HCT116 (cell line): ENCODE measurements around the gene CCDC107. TPM values are rescaled to one million over a fixed set of nuclear protein-coding genes. Genes with fewer than 3 reads are reported as not detected.

Experiments
- ATAC-seq: fragments of 200-7000 bp; cut with Tn5 transposase; 2 replicates; pipeline ENCODE4 v1.9.1; 2020; ENCODE audit warnings: mild to moderate bottlenecking, moderate library complexity
- BruUV-seq: library from RNA; stranded (reverse); fragments of 400-500 nt; replicated peaks from 2 replicates; lab custom pipeline; 2021; lab: Mats Ljungman, UMichigan
- CTCF ChIA-PET: fragments of 300-600 bp; sonication (Branson Sonifier 250); formaldehyde crosslinking; loops from one replicate; lab custom pipeline; 2021; ENCODE audit warnings: antibody characterized with exemption; lab: Charles Lee
- POLR2A ChIA-PET: fragments of 300-600, 350-600 bp; sonication (Branson Sonifier 250); formaldehyde crosslinking; loops from one replicate; lab custom pipeline; 2021; ENCODE audit warnings: antibody characterized with exemption; lab: Charles Lee
- RAD21 ChIA-PET, 2 experiments: fragments of 300-600 bp; sonication (Branson Sonifier 250); formaldehyde crosslinking; loops; one replicate each; lab custom pipeline; 2023; ENCODE audit warnings: low total read pairs in 2 of 2; ENCODE audit not compliant: uncharacterized antibody in 2 of 2, unreplicated experiment in 2 of 2, low non-redundant PET in 1 of 2; lab: Charles Lee
- DNase-seq: peaks from one replicate; pipeline ENCODE4 v3.0.0-alpha.2; 2010; ENCODE audit warnings: low read depth, low spot score
- H2AFZ ChIP-seq: fragments of 200-600 bp; shearing (Covaris generic), sonication (generic); 2 replicates; pipeline ENCODE4 v1.6.1; 2017; ENCODE audit warnings: low read depth, mixed run types, mixed read lengths, antibody characterized with exemption, low read length; ENCODE audit not compliant: poor library complexity, severe bottlenecking
- H3K27ac ChIP-seq: 2 replicates; pipeline ENCODE4 v1.5.1; 2012; ENCODE audit warnings: low read depth, low read length
- H3K27me3 ChIP-seq: fragments of 200-600 bp; sonication (generic); 2 replicates; pipeline ENCODE4 v1.6.1; 2016; ENCODE audit warnings: mixed run types, low read length, mixed read lengths; ENCODE audit not compliant: insufficient read depth
- H3K36me3 ChIP-seq, 2 experiments: fragments of 200-500 bp in 1 of 2; fragments of 200-600 bp in 1 of 2; sonication (Bioruptor generic) in 1 of 2; sonication (generic) in 1 of 2; 2 replicates each; pipeline versions ENCODE4 v1.5.1 to v1.6.1; 2014 to 2016; ENCODE audit warnings: low read length in 2 of 2, inconsistent platforms in 1 of 2, mixed read lengths in 1 of 2, mixed run types in 1 of 2; ENCODE audit not compliant: insufficient read depth in 2 of 2, control insufficient read depth in 1 of 2
- H3K4me1 ChIP-seq, 2 experiments: fragments of 200-600 bp in 1 of 2; sonication (generic) in 1 of 2; 2 replicates each; pipeline versions ENCODE4 v1.5.1 to v1.6.1; 2012 to 2017; ENCODE audit warnings: low read length in 2 of 2, inconsistent platforms in 1 of 2, mild to moderate bottlenecking in 1 of 2, mixed read lengths in 1 of 2, mixed run types in 1 of 2, moderate library complexity in 1 of 2; ENCODE audit not compliant: insufficient read depth in 2 of 2, control insufficient read depth in 1 of 2
- H3K4me2 ChIP-seq: fragments of 200-600 bp; sonication (generic); 2 replicates; pipeline ENCODE4 v1.6.1; 2017; ENCODE audit warnings: mixed run types, low read length, mixed read lengths
- H3K4me3 ChIP-seq, 2 experiments: fragments of 200-600 bp in 1 of 2; sonication (generic) in 1 of 2; replicated peaks in 1 of 2; 2 replicates each; pipeline ENCODE4 v1.5.1; 2011 to 2016; ENCODE audit warnings: low read length in 2 of 2, control low read depth in 1 of 2, low read depth in 1 of 2, mild to moderate bottlenecking in 1 of 2, mixed read lengths in 1 of 2, mixed run types in 1 of 2
- H3K79me2 ChIP-seq: fragments of 200-600 bp; sonication (generic); 2 replicates; pipeline ENCODE4 v1.6.1; 2017; ENCODE audit warnings: mild to moderate bottlenecking, mixed run types, low read length, moderate library complexity, mixed read lengths; ENCODE audit not compliant: insufficient read depth
- H3K9ac ChIP-seq: fragments of 200-600 bp; sonication (generic); 2 replicates; pipeline ENCODE4 v1.6.1; 2016; ENCODE audit warnings: low read length, mixed read lengths
- H3K9me2 ChIP-seq: fragments of 200-600 bp; sonication (generic), shearing (Covaris generic); 2 replicates; pipeline ENCODE4 v1.6.1; 2017; ENCODE audit warnings: mixed run types, mild to moderate bottlenecking, moderate library complexity; ENCODE audit not compliant: insufficient read depth
- H3K9me3 ChIP-seq, 2 experiments: fragments of 200-500 bp in 1 of 2; fragments of 200-600 bp in 1 of 2; sonication (Bioruptor generic) in 1 of 2; sonication (generic) in 1 of 2; 2 replicates each; pipeline ENCODE4 v1.6.1; 2014 to 2017; ENCODE audit warnings: low read length in 2 of 2, mixed read lengths in 2 of 2, inconsistent platforms in 1 of 2, low read depth in 1 of 2, mild to moderate bottlenecking in 1 of 2, mixed run types in 1 of 2, moderate library complexity in 1 of 2; ENCODE audit not compliant: control insufficient read depth in 1 of 2, insufficient read depth in 1 of 2
- H4K20me1 ChIP-seq: fragments of 200-600 bp; sonication (generic), shearing (Covaris generic); 2 replicates; pipeline ENCODE4 v1.6.1; 2017; ENCODE audit warnings: mixed run types, mild to moderate bottlenecking, moderate library complexity; ENCODE audit not compliant: insufficient read depth
- ATF3 ChIP-seq: IDR thresholded peaks from 2 replicates; pipeline ENCODE4 v1.6.1; 2012
- CBX3 ChIP-seq: IDR thresholded peaks from 2 replicates; pipeline ENCODE4 v1.6.1; 2012; ENCODE audit warnings: low read depth
- EGR1 ChIP-seq: IDR thresholded peaks from 2 replicates; pipeline ENCODE4 v1.6.1; 2012; ENCODE audit warnings: low read depth
- ELF1 ChIP-seq: IDR thresholded peaks from 2 replicates; pipeline ENCODE4 v1.6.1; 2012; ENCODE audit warnings: low read depth, borderline replicate concordance
- EZH2 ChIP-seq: fragments of 200-600 bp; sonication (generic); IDR thresholded peaks from 2 replicates; pipeline ENCODE4 v1.6.1; 2017; ENCODE audit warnings: antibody characterized with exemption, mixed run types
- EZH2phosphoT487 ChIP-seq: fragments of 200-600 bp; IDR thresholded peaks from 2 replicates; pipeline ENCODE4 v1.6.1; 2018; ENCODE audit warnings: antibody characterized with exemption, borderline replicate concordance
- FOSL1 ChIP-seq: IDR thresholded peaks from 2 replicates; pipeline ENCODE4 v1.6.1; 2012; ENCODE audit warnings: low read depth
- JUND ChIP-seq: IDR thresholded peaks from 2 replicates; pipeline ENCODE4 v1.6.1; 2012
- MAX ChIP-seq: IDR thresholded peaks from 2 replicates; pipeline ENCODE4 v1.6.1; 2012
- POLR2A ChIP-seq: IDR thresholded peaks from 2 replicates; pipeline ENCODE4 v1.7.0; 2011; ENCODE audit warnings: borderline replicate concordance; ENCODE audit not compliant: insufficient read depth, insufficient read length; ENCODE audit errors: extremely low read depth
- POLR2AphosphoS5 ChIP-seq: IDR thresholded peaks from 2 replicates; pipeline ENCODE4 v1.6.1; 2011; ENCODE audit warnings: mild to moderate bottlenecking, low read depth, low read length, moderate library complexity
- RAD21 ChIP-seq: IDR thresholded peaks from 2 replicates; pipeline ENCODE4 v1.6.1; 2012; ENCODE audit warnings: low read depth, mild to moderate bottlenecking
- SIN3A ChIP-seq: IDR thresholded peaks from 2 replicates; pipeline ENCODE4 v1.6.1; 2012; ENCODE audit warnings: low read depth
- SP1 ChIP-seq: IDR thresholded peaks from 2 replicates; pipeline ENCODE4 v1.6.1; 2012; ENCODE audit warnings: low read depth
- SRF ChIP-seq: IDR thresholded peaks from 2 replicates; pipeline ENCODE4 v1.6.1; 2012; ENCODE audit warnings: low read depth
- YY1 ChIP-seq: IDR thresholded peaks from 2 replicates; pipeline ENCODE4 v1.6.1; 2011; ENCODE audit warnings: low read length, low read depth, moderate library complexity, mild to moderate bottlenecking; ENCODE audit not compliant: insufficient replicate concordance; ENCODE audit errors: extremely low read depth
- ZBTB33 ChIP-seq: IDR thresholded peaks from 2 replicates; pipeline ENCODE4 v1.6.1; 2011; ENCODE audit warnings: mild to moderate bottlenecking, low read length, moderate library complexity; ENCODE audit not compliant: insufficient replicate concordance; ENCODE audit errors: extremely low read depth
- ZFX ChIP-seq: fragments of 450-650 bp; IDR thresholded peaks from 2 replicates; pipeline ENCODE4 v1.6.1; 2017
- ZNF274 ChIP-seq: fragments of 200-500 bp; sonication (Bioruptor generic); IDR thresholded peaks from 2 replicates; pipeline ENCODE4 v1.6.1; 2014; ENCODE audit warnings: mild to moderate bottlenecking, low read depth, low read length, inconsistent platforms
- intact Hi-C: fragments of 100-400 bp; cut with micrococcal nuclease; formaldehyde crosslinking; loops from 2 replicates; pipeline ENCODE4 v1.10.0; 2022
- total RNA-seq: library from RNA; stranded (reverse); gene quantifications from one replicate; pipeline ENCODE4 v1.2.1, GENCODE V29; 2021; ENCODE audit not compliant: unreplicated experiment

CCDC107 gene
- total RNA-seq, 1 experiment from 2014 or later: 11.1 TPM

GRCh38 chr9:35615981-35616680 lies 42.0 kb upstream of the CCDC107 start:
- Histone ChIP-seq H3K4me2 (no peak overlapping the region), H3K36me3 (no peaks in the 10 kb centered on the region), H3K4me3 (no peak overlapping the region), H3K9me3 (no peaks in the 10 kb centered on the region), H4K20me1 (no peaks in the 10 kb centered on the region), H2AFZ (no peak overlapping the region), H3K79me2 (no peaks in the 10 kb centered on the region), H3K9ac (no peak overlapping the region), H3K27me3 (no peaks in the 10 kb centered on the region), H3K27ac (no peak overlapping the region), H3K4me1 (no peaks in the 10 kb centered on the region), H3K9me2 (no peaks in the 10 kb centered on the region)
- CTCF ChIA-PET: interaction anchor here (1.6 kb wide), 1 partner anchor 12 kb away, joined by 5 read pairs; no protein-coding TSS in a partner anchor
- RAD21 ChIA-PET: no interaction called here
- DNase-seq (no peak), ATAC-seq (no peak)
- TF ChIP-seq ZBTB33: no peak
- no peak for TF ChIP-seq FOSL1
- no peak for TF ChIP-seq CBX3
- TF ChIP-seq JUND: no peak
- TF ChIP-seq POLR2AphosphoS5: no peak
- no peak for TF ChIP-seq SP1
- TF ChIP-seq ELF1: no peak
- no peak for TF ChIP-seq MAX
- TF ChIP-seq SRF: no peak
- no peak for TF ChIP-seq RAD21
- TF ChIP-seq EGR1: no peak
- TF ChIP-seq ATF3: no peak
- no peak for TF ChIP-seq EZH2phosphoT487
- TF ChIP-seq POLR2A: no peak
- no peak for TF ChIP-seq ZFX
- no peak for TF ChIP-seq EZH2
- no peak for TF ChIP-seq YY1
- TF ChIP-seq ZNF274: no peak
- no peak for TF ChIP-seq SIN3A
- no TSS peak for BruUV-seq
- POLR2A ChIA-PET: no interaction called here
- intact Hi-C loops: no loop called here
